Osteoblast (primary cell): ENCODE data around the gene OR7D2. TPM values are rescaled to one million over a fixed set of nuclear protein-coding genes. Genes with fewer than 3 reads are reported as not detected.

ENCODE experiments used
- DNase-seq: peaks from one replicate; pipeline ENCODE4 v3.0.0; 2011; ENCODE audit warnings: low spot score, mixed read lengths; ENCODE audit not compliant: insufficient read length; ENCODE audit errors: missing footprints
- H2AFZ ChIP-seq: 2 replicates; pipeline ENCODE4 v1.6.0; 2011; ENCODE audit warnings: mild to moderate bottlenecking, low read length
- H3K27ac ChIP-seq: 2 replicates; pipeline ENCODE4 v1.5.1; 2011; ENCODE audit warnings: mild to moderate bottlenecking, low read depth, low read length, moderate library complexity
- H3K27me3 ChIP-seq: 2 replicates; pipeline ENCODE4 v1.6.0; 2012; ENCODE audit warnings: mild to moderate bottlenecking, control low read depth, inconsistent platforms, low read length, moderate library complexity; ENCODE audit not compliant: insufficient read depth
- H3K36me3 ChIP-seq: 2 replicates; pipeline ENCODE4 v1.5.1; 2011; ENCODE audit warnings: mild to moderate bottlenecking, low read length, control low read depth, moderate library complexity; ENCODE audit not compliant: insufficient read depth
- H3K4me1 ChIP-seq: 2 replicates; pipeline ENCODE4 v1.5.1; 2011; ENCODE audit warnings: mild to moderate bottlenecking, low read length, control low read depth, moderate library complexity; ENCODE audit not compliant: insufficient read depth
- H3K4me2 ChIP-seq: 2 replicates; pipeline ENCODE4 v1.6.0; 2011; ENCODE audit warnings: mild to moderate bottlenecking, low read length; ENCODE audit not compliant: insufficient read depth
- H3K4me3 ChIP-seq: fragments of 200-600 bp; sonication (generic); 3 replicates; pipeline ENCODE4 v1.5.1; 2012; ENCODE audit warnings: mild to moderate bottlenecking, low read length, inconsistent platforms; ENCODE audit not compliant: insufficient read depth
- H3K79me2 ChIP-seq: 2 replicates; pipeline ENCODE4 v1.6.0; 2012; ENCODE audit warnings: mild to moderate bottlenecking, low read length, control low read depth, inconsistent platforms; ENCODE audit not compliant: insufficient read depth
- H3K9me3 ChIP-seq: 2 replicates; pipeline ENCODE4 v1.5.1; 2011; ENCODE audit warnings: low read depth, low read length, control low read depth
- H4K20me1 ChIP-seq: 2 replicates; pipeline ENCODE4 v1.6.0; 2012; ENCODE audit warnings: mild to moderate bottlenecking, low read length, control low read depth; ENCODE audit not compliant: insufficient read depth
- total RNA-seq: library from RNA; depleted of rRNA; stranded (reverse); fragments of >200 nt; gene quantifications from 2 replicates; pipeline ENCODE4 v1.2.3, GENCODE V29; 2012
- TF ChIP-seq, protein P1 (sequence below): IDR thresholded peaks from 2 replicates; pipeline ENCODE4 v1.5.1; 2011; ENCODE audit warnings: mild to moderate bottlenecking, low read depth, low read length, moderate library complexity; ENCODE audit errors: extremely low read depth

OR7D2 gene
- total RNA-seq, 1 donor: not detected

DNA sequence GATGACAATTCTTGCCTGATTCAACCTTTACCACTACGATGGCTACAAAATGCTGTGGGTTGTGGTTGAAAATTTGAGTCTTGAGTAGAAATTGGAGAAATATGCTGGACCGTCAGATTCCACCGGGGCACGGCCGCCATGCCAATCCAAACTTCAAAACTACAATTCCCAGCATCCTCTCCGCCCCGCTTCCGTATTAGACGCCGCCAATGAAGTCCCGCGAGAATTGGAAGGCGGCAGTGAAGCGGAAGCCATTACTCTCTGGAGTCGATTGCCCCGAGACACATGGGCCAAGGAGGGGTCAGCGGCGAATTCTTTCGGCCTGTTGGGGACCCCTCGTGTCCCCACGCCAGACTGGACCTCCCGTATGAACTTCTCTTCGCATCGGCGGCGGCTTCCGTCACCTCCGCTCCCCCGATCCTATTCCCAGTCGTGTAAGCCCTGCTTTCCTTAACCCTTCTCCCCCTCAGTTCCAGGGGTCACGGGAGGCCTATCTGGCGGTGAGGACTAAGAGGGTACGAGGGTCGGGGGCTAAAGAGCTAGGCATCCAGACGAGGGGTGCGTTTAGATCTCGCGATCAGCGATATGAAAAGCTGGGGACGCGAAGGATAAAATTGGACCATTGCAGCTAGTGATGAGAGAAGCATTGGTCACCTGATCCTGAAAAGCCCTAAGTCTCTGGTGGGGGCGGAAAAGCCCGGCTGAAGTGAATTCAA lies 38.5 kb upstream of the OR7D2 start, which contains the start of gene ZNF317:
Gene ZNF317, plus strand, starts transcription at position 239 of the 716 bp plus-strand sequence. CDS start 15,620 bp downstream, outside the sequence.
- H3K9me3 ChIP-seq: no peaks in the 10 kb centered on the region
- DNase-seq: peak; percentile 89
- peak within 1 kb of the TSS; percentile 85 for H3K4me2 ChIP-seq
- peak within 1 kb of the TSS; percentile 94 for H2AFZ ChIP-seq
- H4K20me1 ChIP-seq: peaks cover 3% of the 10 kb centered on the region
- peaks cover 50% of the 10 kb centered on the region for H3K79me2 ChIP-seq
- TF ChIP-seq, protein P1, sequence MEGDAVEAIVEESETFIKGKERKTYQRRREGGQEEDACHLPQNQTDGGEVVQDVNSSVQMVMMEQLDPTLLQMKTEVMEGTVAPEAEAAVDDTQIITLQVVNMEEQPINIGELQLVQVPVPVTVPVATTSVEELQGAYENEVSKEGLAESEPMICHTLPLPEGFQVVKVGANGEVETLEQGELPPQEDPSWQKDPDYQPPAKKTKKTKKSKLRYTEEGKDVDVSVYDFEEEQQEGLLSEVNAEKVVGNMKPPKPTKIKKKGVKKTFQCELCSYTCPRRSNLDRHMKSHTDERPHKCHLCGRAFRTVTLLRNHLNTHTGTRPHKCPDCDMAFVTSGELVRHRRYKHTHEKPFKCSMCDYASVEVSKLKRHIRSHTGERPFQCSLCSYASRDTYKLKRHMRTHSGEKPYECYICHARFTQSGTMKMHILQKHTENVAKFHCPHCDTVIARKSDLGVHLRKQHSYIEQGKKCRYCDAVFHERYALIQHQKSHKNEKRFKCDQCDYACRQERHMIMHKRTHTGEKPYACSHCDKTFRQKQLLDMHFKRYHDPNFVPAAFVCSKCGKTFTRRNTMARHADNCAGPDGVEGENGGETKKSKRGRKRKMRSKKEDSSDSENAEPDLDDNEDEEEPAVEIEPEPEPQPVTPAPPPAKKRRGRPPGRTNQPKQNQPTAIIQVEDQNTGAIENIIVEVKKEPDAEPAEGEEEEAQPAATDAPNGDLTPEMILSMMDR: no peak
- H3K27me3 ChIP-seq: no peaks in the 10 kb centered on the region
- peak within 1 kb of the TSS; percentile 87 for H3K4me3 ChIP-seq
- H3K4me1 ChIP-seq: peaks cover 9% of the 10 kb centered on the region
- no peaks in the 10 kb centered on the region for H3K36me3 ChIP-seq
- peak within 1 kb of the TSS; percentile 87 for H3K27ac ChIP-seq

DNA sequence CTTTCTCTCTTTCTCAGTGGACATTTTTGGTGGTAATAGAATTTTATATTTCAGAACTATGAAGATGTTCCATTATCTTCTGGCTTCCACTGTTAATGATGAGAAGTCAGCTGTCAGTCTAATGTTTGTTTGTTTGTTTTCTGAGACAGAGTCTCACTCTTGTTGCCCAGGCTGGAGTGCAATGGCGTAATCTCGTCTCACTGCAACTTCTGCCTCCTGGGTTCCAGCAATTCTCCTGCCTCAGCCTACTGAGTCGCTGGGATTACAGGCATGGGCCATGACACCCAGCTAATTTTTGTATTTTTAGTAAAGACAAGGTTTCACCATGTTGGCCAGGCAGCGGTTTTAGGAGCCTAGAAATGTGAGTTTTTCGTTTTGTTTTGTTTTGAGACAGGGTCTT lies 33.9 kb upstream of the OR7D2 start:
- H3K9me3 ChIP-seq: no peaks in the 10 kb centered on the region
- no peak overlapping the region for H3K27ac ChIP-seq
- H4K20me1 ChIP-seq: peaks cover 20% of the 10 kb centered on the region
- H3K4me1 ChIP-seq: peaks cover 6% of the 10 kb centered on the region
- TF ChIP-seq, protein P1: no peak
- DNase-seq: no peak
- no peak overlapping the region for H3K4me2 ChIP-seq
- no peaks in the 10 kb centered on the region for H3K27me3 ChIP-seq
- no peak overlapping the region for H2AFZ ChIP-seq
- H3K79me2 ChIP-seq: peaks cover 94% of the 10 kb centered on the region
- peaks cover 7% of the 10 kb centered on the region for H3K36me3 ChIP-seq
- H3K4me3 ChIP-seq: no peak overlapping the region

DNA sequence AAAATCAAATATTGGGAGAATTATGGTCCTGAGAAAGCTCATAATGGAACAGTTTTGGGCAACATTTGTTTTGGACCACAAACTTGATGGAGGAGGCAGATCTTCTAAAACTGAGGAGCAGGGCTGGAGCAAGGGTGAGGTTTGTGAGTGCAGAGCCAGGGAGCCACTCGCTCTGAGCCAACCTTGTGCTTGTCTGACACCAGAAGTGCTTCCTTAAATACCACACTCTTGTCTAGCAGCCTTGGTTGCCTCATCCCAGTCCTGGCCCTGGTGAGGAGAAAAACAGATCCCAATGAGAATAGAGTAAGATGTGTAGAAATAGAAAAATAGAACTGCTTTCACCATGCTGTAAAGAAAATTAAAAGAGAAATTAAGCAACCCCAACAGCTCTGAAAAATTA lies 31.9 kb upstream of the OR7D2 start:
- Histone ChIP-seq H3K4me3 (no peak overlapping the region), H3K27ac (no peak overlapping the region), H3K27me3 (no peaks in the 10 kb centered on the region), H4K20me1 (peaks cover 37% of the 10 kb centered on the region), H3K4me2 (no peak overlapping the region), H3K4me1 (no peaks in the 10 kb centered on the region), H3K79me2 (peaks cover 95% of the 10 kb centered on the region), H2AFZ (no peak overlapping the region), H3K36me3 (peaks cover 7% of the 10 kb centered on the region), H3K9me3 (no peaks in the 10 kb centered on the region)
- TF ChIP-seq, protein P1: no peak
- no peak for DNase-seq

DNA sequence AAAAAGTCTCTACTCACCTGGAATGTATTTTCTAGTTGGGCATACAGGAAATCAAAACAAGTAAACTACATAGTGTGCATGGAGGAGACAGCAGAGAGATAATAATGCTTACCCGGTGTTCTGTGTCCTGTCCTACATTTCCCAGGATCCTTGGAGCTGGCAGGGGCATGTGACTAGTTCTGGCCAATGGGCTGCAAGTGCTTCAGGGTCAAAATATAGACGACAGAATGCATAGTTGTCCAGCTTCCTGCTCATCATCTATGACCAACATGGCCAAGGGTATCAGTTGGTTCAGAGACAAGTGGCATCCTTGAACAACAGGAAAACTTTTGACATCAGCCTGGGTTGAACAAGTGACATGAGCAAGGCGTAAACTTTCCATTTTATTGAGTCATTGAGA lies 30.1 kb upstream of the OR7D2 start:
- TF ChIP-seq, protein P1: no peak
- H3K4me1 ChIP-seq: no peaks in the 10 kb centered on the region
- no peak for DNase-seq
- H3K9me3 ChIP-seq: peaks cover 2% of the 10 kb centered on the region
- peaks cover 96% of the 10 kb centered on the region for H3K79me2 ChIP-seq
- no peak overlapping the region for H2AFZ ChIP-seq
- no peak overlapping the region for H3K27ac ChIP-seq
- H3K36me3 ChIP-seq: peaks cover 10% of the 10 kb centered on the region
- H3K4me3 ChIP-seq: no peak overlapping the region
- peaks cover 40% of the 10 kb centered on the region for H4K20me1 ChIP-seq
- H3K27me3 ChIP-seq: no peaks in the 10 kb centered on the region
- H3K4me2 ChIP-seq: no peak overlapping the region
